Stromal cell of bone marrow (primary cell): ENCODE measurements around the gene FMO2.

ENCODE experiments used
- DNase-seq: peaks from one replicate; pipeline ENCODE4 v3.0.0-alpha.2; 2012; ENCODE audit warnings: low read depth

The FMO2 gene

DNA sequence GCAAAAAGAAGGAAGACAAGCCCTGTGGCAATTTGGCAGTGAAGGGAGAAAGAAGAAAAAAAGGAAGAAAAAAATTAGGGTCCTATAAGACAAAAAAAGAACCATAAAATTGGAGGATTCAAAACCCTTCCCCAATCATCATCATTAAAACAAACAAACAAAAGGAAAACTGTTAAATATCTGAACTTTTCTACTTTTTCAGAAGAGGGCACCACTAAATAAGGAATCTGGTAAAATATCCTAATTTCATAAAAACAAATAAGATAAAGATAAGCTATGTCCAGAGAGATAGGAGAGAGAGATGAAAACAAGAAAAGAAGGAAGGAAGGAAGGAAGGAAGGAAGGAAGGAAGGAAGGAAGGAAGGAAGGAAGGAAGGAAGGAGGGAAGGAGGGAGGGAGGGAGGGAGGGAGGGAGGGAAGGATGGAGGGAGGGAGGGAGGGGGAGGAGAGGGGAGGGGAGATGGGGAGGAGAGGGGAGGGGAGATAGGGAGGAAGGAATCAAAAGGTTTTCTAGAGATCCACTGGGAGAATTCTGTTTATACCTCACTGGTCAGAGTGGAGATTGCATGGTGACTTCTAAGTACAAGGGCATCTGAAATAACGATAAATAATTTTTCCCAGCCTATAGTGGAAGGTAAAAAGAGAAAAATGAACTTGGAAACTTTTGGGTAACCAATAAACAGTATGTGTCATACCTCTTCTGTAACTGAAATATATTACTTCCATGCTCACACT is 10.4 kb upstream of the FMO2 start:
- no peak for DNase-seq

DNA sequence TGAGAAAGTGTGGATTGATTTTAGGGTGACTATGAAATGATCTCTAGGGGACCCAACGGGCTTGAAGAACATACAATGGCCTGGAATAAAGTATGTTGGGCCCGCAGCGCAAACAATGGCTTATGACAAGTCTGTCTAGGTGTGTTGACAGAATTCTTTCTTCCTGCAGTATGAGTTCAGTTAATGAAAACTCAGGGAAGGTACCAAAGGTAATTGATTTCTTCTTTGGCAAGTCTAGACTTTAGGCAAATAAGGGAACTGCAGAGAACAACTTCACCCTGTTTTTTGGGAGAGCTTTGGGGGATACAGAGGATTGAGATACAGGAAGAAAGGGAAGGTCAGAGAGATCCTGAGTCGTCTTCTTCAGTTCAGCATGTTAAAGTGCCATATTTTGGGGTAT is 7.8 kb upstream of the FMO2 start:
- DNase-seq, result no peak

DNA sequence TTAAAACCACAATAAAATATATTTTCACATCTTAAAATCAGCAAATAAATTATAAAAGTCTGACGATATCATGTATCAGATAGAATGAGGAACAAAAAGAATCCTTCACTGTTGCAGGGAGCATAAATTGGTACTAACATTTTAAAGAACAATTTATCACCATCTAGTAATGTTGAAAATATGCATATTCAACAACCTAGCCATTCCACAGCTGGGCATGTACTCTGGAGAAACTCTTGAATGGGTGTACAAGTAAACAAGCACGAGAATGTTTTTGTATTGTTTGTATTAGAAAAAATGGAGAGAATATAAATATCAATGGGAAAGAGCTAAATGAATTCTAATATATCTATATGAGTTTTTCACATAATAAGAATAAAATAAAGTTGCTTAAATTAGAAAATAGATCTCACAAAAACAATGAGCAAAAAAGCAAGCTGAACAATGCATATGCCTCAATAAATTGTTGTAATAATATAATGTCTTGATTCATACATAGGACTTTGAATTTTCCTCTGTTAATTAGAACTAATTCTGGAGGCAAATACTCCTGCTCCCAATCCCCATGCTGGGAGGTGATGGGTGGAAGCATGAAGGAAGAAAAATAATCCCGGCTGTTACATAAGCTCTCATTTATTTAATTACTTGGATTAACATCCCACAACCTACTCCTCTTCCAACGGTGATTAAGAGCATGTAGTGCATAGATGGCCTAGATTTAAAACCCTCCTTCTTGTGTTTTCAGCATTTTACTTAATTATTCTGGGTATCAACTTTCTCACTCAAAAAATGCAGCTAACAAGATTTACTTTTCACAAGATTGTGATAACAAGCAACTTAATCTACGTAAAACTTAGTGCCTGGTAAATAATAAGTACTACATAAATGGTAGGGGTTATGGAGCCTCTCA is 5.5 kb upstream of the FMO2 start:
- DNase-seq, result no peak

DNA sequence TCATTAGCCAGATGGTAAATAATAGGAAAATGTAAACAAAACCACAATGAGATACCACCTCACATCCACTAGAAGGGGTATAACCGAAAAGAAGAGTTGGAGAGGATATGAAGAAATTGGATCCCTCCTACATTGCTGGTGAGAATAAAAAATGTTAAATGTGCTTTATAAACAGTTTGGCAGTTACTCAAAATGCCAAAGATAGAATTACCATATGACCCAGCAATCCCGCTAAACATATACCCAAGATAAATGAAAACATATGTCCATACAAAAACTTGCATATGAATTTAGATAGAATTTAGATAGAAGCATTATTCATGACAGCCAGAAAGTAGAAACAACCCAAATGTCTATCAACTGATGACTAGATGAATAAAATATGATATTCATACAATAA is 4.4 kb upstream of the FMO2 start:
- no peak for DNase-seq

DNA sequence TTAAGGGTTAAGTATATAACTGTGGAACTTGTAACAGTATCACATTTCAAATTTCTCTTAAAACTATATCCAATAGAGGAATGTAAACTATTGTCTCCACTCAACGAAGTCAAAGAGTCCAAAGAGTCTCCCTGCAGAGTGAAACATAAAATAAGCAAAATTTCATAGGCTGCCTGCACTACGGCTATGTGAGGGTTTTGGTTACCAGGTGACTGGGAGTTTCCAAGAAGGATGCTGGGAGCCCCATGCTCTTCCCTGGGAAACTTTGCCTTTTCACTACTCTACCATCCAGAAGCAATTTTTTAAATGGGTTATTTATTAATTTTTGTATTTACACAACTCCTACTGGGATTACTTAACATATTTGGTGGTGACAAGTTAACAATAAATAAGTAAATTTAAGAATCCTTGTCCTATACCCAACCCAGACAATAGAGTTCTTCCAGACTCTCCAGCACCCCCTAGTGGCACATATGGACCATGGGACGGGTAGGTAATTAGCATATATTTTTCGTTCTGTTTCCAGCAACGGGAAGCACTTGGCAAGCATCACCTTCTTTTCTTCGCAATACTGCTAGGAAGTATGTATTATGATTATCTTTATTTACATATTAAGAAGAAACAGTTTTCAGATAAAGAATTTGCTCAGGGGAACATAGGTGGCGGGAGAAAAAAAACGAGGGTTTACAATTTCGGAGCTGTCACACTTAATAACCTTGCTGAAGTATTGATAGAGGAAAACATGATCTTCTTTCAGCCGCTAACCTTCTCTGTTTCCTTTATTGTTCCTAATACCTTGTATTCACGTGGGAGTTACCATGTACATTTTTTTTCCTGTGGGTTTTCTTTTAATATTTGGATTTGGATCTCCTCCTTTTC is 3.5 kb downstream of the FMO2 start:
- peak; percentile 45 for DNase-seq

DNA sequence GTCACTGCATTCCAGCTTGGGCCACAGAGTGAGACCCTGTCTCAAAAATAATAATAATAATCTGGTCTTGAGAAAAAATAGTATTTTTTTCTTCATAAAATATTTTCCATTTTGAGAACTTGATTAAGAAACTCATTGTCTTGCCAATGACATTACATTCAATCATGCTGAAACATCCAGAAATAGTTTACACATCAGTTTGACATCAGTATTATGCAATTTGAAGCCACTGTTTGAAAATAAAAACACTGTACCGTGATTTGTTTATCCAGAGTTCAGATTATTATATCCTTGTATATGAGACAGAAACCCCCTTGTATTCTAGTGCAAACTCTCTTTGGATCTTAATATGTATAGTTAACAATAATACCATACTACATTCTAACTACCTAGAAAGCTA is 6.9 kb downstream of the FMO2 start:
- DNase-seq, result no peak

DNA sequence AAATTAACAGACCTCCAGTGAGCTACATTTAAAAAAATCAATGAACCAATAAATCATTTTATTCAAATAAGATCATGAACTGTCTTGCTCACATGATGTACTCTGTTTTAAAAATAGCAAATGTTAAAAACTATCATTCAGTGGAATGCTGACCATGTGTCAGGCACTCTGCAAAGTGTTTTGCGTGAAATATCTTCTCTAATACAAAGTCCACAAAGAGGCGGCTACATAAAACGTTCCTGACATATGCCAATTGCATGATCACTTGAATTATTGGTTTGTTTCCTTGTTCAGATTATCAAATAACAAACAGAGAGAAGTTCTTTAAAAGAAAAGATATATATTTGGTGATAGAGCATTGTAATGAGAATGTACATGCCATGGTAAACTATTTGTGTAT is 10.7 kb downstream of the FMO2 start:
- no peak for DNase-seq

DNA sequence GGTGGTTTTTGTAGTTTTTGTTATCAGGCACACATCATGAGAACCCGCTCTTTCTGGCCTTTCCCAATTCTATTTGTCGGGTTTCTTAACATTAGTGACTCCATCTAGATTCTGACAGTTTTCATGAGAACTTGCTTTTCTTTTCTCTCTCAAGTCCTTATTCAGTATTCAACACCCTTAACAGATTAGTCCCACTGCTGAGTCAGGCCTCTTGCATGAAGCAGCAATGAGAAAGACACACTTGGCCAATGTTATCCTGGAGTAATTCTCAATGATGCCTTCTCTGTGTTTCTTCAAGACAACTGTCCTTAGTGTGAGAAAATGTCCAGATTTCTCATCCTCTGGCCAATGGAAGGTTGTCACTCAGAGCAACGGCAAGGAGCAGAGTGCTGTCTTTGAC is 11.3 kb downstream of the FMO2 start:
- no peak for DNase-seq

DNA sequence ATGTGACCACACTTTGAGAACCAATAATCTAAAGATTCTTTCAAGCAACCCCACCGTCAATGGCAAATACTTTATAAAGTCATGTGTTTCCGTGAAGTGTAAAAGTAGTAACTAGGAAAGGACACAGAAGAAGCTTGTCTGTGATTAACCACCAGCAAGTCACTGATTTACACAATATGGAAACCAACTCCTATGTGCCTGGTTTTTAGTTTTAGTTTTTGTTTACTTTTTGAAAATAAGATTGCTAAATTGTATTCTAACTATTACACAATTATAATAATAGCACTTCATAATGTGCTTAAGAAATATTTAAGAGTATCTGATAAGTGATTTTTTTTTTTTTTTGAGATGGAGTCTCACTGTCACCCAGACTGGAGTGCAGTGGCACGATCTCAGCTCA is 13.0 kb downstream of the FMO2 start:
- DNase-seq, result no peak

DNA sequence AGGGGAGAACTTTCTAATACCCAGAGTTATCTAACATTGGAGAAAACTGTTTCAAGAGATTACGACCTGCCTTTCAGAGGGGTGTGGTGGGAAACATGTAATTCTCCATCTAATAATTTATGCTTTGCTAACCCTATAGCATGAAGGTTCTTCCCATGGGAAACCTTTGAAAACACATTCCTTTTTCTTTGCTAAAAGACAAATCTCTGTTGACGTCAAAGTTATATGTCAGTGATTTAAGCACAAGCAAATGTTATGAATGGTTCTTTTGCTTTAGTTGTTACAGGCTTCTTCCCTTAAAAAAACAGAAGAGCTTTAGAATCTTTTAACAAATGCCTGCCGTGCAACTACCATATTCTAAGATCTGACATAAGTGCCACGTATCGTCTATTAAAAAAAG is 19.2 kb downstream of the FMO2 start:
- DNase-seq, result no peak

DNA sequence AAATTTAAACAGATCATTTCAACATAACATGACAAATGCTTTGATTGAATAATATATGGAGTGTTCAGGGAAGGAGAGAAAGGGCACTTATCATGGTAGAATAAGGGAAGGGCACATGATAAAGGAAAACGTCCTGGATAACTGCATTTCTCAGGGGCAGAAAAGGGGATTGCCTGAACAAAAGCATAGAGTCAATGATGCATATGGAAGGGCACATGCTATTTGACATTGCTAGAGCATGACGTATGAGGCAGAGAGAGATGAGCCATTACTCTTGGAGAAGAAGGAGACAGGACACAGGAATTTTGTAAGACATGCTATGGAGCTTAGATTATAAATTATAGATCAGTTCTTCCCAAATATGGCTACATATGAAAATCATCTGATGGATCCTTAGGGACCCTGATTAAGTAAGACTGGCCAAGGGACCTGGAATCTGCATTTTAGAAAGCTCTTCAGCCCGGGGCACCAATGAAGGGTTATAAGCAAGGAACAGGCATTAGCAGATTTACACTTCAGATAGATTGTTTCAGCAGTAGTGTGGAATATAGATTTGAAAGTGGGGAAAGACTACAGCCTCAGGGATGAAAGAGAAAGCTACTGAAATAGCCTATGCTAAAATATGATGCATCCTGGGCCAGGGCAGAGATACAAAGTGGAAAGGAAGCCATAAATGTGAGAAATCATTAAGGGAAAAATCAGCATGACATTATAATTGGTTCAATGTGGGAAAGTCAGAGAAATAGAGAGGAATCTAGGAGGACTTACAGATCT is 21.3 kb downstream of the FMO2 start:
- no peak for DNase-seq

DNA sequence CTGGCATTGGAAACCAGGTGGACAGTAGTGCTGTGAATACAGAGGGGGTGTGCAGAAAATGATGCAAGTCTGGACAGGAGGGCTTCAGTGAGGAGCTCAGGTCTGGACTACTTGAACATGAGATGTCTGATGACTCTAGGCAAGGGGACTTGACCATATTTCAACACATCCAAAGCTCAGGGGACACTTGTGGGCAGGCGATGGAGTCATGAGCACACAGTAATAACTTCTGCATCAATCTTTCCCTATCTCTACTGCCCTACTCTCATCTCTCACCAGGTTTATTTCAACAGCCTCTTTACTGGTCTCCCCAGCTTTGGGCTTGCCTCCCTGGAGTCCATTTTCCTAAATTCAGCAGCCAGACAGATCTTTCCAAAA is 21.9 kb downstream of the FMO2 start:
- no peak for DNase-seq

DNA sequence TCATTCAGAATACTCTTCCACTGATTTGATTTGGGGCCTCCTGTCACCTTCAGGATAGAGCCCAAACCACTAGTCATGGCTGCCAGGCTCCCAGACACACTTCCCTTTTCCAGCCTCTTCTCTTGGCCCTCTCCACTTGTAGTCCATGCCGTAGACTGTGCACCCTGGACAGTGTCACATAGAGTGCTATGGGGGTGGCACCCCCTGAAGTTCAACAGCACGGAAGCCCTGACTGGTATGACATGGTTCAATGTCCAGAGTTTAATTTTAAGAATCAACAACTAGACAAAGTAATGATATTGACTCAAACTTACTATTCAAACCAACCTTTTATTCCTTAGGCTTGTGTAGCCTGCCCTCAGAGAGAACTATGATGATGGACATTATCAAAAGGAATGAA is 22.3 kb downstream of the FMO2 start:
- no peak for DNase-seq

DNA sequence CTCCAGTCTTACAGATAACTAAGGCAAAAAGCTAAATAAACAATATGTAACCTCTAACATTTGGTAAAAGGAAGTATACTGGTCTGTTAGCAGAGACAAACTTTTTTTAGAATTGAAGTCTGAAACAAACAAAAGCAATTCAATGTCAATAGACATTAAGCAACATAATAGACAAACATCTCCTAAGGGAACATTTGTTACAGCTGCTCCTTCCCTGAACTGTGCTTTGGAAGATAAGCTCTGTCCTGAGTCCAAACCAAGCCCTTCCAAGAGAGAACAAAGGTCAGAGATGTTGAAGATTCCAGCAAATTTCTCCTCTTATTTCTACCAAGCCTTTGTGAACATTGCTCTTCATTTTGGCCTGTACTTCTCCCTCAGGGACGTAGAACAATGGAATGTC is 25.3 kb downstream of the FMO2 start:
- DNase-seq, result no peak

DNA sequence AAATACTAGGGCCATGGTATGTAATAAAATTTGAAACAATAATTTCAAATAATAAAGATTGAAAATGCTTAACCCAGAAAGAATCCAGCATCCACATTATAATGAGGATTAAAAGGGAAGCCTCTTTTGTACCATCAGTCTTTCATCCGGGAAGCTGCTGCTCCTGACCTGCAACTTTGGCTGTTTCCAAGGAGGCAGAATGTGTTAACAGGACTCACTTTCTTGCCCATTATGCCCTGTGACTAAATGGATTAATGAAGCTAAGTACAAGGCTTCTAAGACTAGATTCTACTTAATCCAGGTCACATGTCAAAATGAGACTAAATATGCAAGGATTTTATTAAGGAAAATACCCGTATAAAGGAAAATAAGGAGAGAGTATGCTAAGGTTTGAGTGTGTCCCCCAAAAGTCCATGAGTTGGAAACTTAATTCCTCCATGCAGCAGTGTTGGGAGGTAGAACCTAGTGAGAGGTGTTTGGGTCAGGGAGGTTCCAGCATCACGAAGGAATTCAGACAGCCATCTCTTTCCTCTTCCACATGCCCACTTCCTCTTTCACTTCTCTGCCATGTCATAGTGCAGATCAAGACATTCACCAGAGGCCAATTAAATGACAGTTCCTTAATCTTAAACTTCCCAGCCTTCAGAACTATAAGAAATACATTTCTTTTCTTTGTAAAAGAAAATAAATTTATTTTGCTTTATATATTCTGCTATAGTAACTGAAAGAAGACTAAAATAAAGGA is 27.7 kb downstream of the FMO2 start:
- no peak for DNase-seq

DNA sequence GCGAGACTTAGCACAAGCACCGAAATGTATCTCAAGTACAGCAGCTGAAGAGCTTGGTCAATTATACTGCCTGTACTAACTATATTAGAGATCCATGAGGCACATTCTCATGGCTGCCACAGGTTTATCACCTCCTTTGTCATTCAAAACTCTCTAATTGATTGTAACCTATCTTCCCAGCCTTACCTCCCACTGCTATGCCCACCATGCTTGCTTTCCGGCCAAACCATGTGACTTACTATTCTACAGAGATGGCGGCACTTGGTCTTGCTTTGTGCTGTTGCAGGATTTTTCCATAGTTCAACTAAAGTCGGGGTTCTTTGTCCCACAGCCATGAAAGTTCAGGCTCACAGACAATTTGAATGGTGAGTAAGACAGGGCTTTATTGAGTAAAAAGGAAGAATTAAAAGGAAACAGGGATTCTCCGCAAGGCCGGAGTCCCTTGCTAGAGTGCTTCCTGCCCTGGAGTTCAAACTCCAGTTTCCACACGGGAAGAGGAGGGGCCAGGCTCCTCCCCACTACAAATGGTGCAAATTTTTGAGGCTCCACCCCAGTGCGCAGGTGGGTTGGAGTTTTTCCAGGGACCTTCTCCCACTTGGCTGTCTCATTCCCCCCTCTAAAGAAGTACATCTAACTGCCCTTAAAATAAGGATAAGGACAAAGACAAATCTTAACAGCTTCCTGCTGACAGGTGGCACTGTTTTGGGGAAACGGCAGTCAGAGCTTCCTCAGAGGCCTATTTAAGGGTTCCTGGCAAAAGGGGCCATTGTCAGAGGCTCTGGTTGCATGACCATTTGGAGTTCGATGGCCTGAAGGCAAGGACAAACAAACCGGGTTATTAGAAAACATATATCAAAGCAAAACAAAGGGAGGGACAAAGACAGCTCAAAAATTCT is 28.7 kb downstream of the FMO2 start:
- no peak for DNase-seq

DNA sequence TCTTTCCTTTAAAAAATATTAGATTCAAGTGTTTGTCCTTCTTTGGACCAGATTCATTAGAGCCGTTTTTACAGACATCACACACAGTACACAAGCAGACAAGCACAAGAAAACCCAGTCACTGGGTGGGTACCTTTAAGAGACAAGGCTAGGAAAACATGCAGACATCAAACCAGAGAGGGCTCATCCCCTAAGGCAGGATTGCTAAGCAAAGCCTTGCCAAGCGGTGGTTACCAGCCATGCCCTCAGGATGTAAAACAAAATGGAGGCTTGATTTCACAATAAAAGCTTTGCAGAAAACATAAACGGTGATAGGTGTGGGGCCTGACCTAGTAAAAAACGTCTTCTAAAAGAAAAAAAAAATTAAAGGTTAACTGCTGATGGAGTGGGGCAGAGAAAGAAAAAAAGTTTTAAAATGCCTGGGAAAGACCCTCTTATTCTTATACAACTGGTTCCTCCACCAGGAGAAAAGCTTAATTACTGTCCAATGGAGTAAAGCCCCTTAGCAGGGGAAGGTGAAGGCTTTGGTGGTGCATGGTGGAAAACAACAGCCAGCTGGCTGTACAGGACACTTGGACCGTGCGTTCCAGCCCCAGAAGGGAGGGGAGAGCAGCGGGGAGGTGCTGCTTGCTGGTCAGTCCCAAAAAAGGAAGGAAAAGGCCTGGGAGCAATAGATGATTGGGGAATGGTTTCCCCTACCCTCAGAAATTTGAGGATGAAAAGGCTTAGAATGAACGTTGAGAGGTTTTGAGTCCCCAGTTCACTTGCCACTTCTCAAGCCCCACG is 32.8 kb downstream of the FMO2 start:
- DNase-seq, result no peak

DNA sequence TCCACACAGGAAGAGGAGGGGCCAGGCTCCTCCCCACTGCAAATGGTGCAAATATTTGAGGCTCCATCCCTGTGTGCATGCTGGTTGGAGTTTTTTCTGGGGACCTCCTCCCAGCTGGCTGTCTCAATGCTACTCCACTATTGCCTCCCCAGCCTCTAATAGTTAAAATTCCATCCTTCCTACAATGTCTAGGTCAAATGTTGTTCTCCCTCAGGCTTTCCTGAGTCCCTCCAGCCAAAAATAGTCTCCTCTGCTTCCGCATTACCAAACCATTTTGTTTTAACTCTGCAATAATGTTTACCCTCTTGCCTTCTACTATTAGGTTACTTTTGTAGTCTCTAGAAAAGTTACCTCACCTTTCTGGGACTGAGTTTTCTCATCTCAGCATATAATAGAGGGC is 33.6 kb downstream of the FMO2 start:
- DNase-seq, result no peak
